Kidney epithelial cell (primary cell): ENCODE results near the gene LOXL4. TPM values are rescaled to one million over a fixed set of nuclear protein-coding genes. Genes with fewer than 3 reads are reported as not detected.

Source experiments
- DNase-seq: peaks from one replicate; pipeline ENCODE4 v3.0.0-alpha.2; 2010; ENCODE audit warnings: low read depth
- H3K27me3 ChIP-seq: 2 replicates; pipeline ENCODE4 v1.6.0; 2011; ENCODE audit warnings: low read length; ENCODE audit not compliant: control insufficient read depth, insufficient read depth
- H3K36me3 ChIP-seq: 2 replicates; pipeline ENCODE4 v1.5.1; 2011; ENCODE audit warnings: low read length; ENCODE audit not compliant: control insufficient read depth, insufficient read depth
- H3K4me3 ChIP-seq: 2 replicates; pipeline ENCODE4 v1.5.1; 2011; ENCODE audit warnings: low read depth, mild to moderate bottlenecking, control low read depth, low read length
- CTCF ChIP-seq: IDR thresholded peaks from 2 replicates; pipeline ENCODE4 v1.5.1; 2011; ENCODE audit warnings: mild to moderate bottlenecking, moderate library complexity, low read length, control low read depth, inconsistent platforms; ENCODE audit not compliant: insufficient read depth, poor library complexity, severe bottlenecking
- total RNA-seq: library from RNA; depleted of rRNA; stranded (reverse); fragments of >200 nt; gene quantifications from 2 replicates; pipeline ENCODE4 v1.2.3, GENCODE V29; 2015

The LOXL4 gene
- 5.7 and 6.1 TPM in 2 replicates for total RNA-seq

GRCh38 chr10:98267894-98268693 lies at the start of gene LOXL4:
LOXL4 (minus strand) TSS chr10:98268194; CDS start chr10:98263019, 5,175 bp downstream.
- Histone ChIP-seq H3K4me3 (peak within 1 kb of the TSS; percentile 32), H3K36me3 (no peaks in the 10 kb centered on the region), H3K27me3 (no peaks in the 10 kb centered on the region)
- no peak for TF ChIP-seq CTCF
- DNase-seq = no peak

- Histone ChIP-seq H3K27me3 (no peaks in the 10 kb centered on the region), H3K36me3 (no peaks in the 10 kb centered on the region), H3K4me3 (no peak overlapping the region)
- no peak for TF ChIP-seq CTCF
- no peak for DNase-seq
Observed at GRCh38 chr10:98316661-98317060, 48.7 kb upstream of the LOXL4 start.

- no peak for TF ChIP-seq CTCF
- Histone ChIP-seq H3K36me3 (no peaks in the 10 kb centered on the region), H3K4me3 (no peak overlapping the region), H3K27me3 (no peaks in the 10 kb centered on the region)
- no peak for DNase-seq
Observed at GRCh38 chr10:98316170-98316569, 48.2 kb upstream of the LOXL4 start.

GRCh38 chr10:98314532-98315284 lies 46.7 kb upstream of the LOXL4 start:
- DNase-seq = no peak
- Histone ChIP-seq H3K27me3 (no peaks in the 10 kb centered on the region), H3K4me3 (no peak overlapping the region), H3K36me3 (no peaks in the 10 kb centered on the region)
- TF ChIP-seq CTCF = no peak

- TF ChIP-seq CTCF = no peak
- no peaks in the 10 kb centered on the region for H3K36me3 ChIP-seq
- DNase-seq = no peak
- no peak overlapping the region for H3K4me3 ChIP-seq
- H3K27me3 ChIP-seq = no peaks in the 10 kb centered on the region
Observed at GRCh38 chr10:98313598-98313997, 45.6 kb upstream of the LOXL4 start.
